ENCODE results near the gene GSK3A. TPM values are rescaled to one million over a fixed set of nuclear protein-coding genes. Genes with fewer than 3 reads are reported as not detected.
A peak's percentile ranks its signal among the peaks of the same experiment; 100 is the strongest.

Gene GSK3A
- total and polyA plus RNA-seq, 7 experiments from 2014 or later = 11.4 to 52.0 (median 30.6) TPM

GRCh38 chr19:42279155-42279901 is 36.9 kb upstream of the GSK3A start:
- Mint-ChIP-seq H3K27me3 (no peaks in the 10 kb centered on the region), H3K4me3 (peak overlapping the region in 7 of 10 donors; percentile 89 to 93 (median 91)), H3K9me3 (peaks cover 0 to 1% (median 0%) of the 10 kb centered on the region in 11 donors), H3K27ac (peak overlapping the region in 8 of 9 donors; percentile 91 to 96 (median 94)), H3K4me1 (peaks cover 32 to 60% (median 38%) of the 10 kb centered on the region in 7 donors), H3K36me3 (peaks cover 0 to 9% (median 2%) of the 10 kb centered on the region in 5 donors)
- POLR2A ChIA-PET = interaction anchor here (0.6 to 5.6 kb wide), 12 partner anchors 9 to 156 kb away, joined by 3 to 47 read pairs (median 4); partner anchors contain the start of genes CIC, GSK3A and POU2F2
- DNase-seq (no peak), ATAC-seq (no peak)
- Histone ChIP-seq H3K9me3 (ENCODE audit: control insufficient read depth in 2 of 3, low read length in 3 of 3) (no peaks in the 10 kb centered on the region), H3K4me3 (ENCODE audit: low read length) (peak overlapping the region; percentile 95), H3K36me3 (ENCODE audit: control insufficient read depth in 2 of 3, insufficient read depth in 3 of 3, low read length in 3 of 3) (peaks cover 0 to 16% (median 0%) of the 10 kb centered on the region in 3 experiments), H3K27ac (ENCODE audit: low read depth, low read length) (peak overlapping the region; percentile 88), H3K4me1 (ENCODE audit: control insufficient read depth in 2 of 2, insufficient read depth in 2 of 2, low read length in 2 of 2) (peaks cover 39 to 40% of the 10 kb centered on the region in 2 donors), H3K27me3 (ENCODE audit: control insufficient read depth in 2 of 2, insufficient read depth in 2 of 2, low read length in 2 of 2) (no peaks in the 10 kb centered on the region)
- CTCF ChIA-PET = interaction anchor here (1.1 to 3.2 kb wide), 15 partner anchors 9 to 177 kb away, joined by 3 to 25 read pairs (median 6); partner anchors contain the start of genes DEDD2, GSK3A and ZNF526
- intact Hi-C loops (cut with micrococcal nuclease) = no loop called here

DNA sequence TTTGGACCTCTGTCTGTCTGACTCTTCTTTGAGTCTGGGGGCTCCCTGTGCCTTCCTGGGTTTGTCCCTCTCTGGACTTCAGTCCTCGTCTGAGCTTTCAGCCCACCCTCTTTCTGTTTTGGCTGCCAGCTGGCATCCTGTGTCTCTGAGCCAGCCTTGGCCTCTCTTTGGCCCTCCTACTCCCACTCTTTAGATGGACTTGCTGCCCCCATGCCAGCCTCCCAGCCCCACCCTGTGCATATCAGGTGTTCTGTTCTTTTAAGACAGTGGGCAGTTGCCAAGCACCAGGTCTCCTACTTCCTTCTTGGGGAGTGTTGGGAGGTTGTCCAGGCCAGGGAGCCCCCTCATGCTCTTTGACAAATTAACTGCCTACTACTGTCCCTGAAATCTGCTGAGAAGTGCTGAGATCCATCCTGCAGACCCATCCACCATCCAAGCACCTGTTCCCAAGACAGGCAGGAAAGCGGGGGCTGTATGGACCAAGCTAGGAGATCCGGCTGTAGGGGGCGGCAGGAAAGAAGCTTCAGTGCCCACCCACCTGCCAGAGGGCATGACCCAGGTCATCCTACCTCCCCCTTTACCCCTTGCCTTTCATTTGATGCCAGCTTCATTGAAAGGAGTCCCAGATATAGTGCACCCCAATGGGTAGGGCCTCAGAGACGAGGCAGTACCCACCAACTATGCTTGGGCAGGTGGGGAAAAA is 36.2 kb upstream of the GSK3A start:
- no peaks in the 10 kb centered on the region for H3K27me3 Mint-ChIP-seq
- ATAC-seq (no peak), DNase-seq (no peak)
- peaks cover 0 to 1% (median 0%) of the 10 kb centered on the region in 11 donors for H3K9me3 Mint-ChIP-seq
- H3K36me3 ChIP-seq (ENCODE audit: control insufficient read depth in 2 of 3, insufficient read depth in 3 of 3, low read length in 3 of 3) = peaks cover 0 to 23% (median 0%) of the 10 kb centered on the region in 3 experiments
- no peak overlapping the region for H3K4me3 ChIP-seq (ENCODE audit: low read length)
- H3K36me3 Mint-ChIP-seq = peaks cover 0 to 9% (median 2%) of the 10 kb centered on the region in 5 donors
- no peaks in the 10 kb centered on the region for H3K27me3 ChIP-seq (ENCODE audit: control insufficient read depth in 2 of 2, insufficient read depth in 2 of 2, low read length in 2 of 2)
- H3K27ac ChIP-seq (ENCODE audit: low read depth, low read length) = peak overlapping the region; percentile 88
- H3K9me3 ChIP-seq (ENCODE audit: control insufficient read depth in 2 of 3, low read length in 3 of 3) = no peaks in the 10 kb centered on the region
- H3K4me3 Mint-ChIP-seq = peak overlapping the region in 7 of 10 donors; percentile 89 to 93 (median 91)
- intact Hi-C loops (cut with micrococcal nuclease) = no loop called here
- peak overlapping the region in 8 of 9 donors; percentile 54 to 96 (median 93) for H3K27ac Mint-ChIP-seq
- CTCF ChIA-PET = interaction anchor here (1.2 to 3.2 kb wide), 12 partner anchors 8 to 176 kb away, joined by 3 to 25 read pairs (median 8); partner anchors contain the start of genes DEDD2 and GSK3A
- peaks cover 32 to 60% (median 39%) of the 10 kb centered on the region in 7 donors for H3K4me1 Mint-ChIP-seq
- POLR2A ChIA-PET = interaction anchor here (0.7 to 5.6 kb wide), 5 partner anchors 8 to 146 kb away, joined by 3 to 47 read pairs (median 7); partner anchors contain the start of genes CIC, GSK3A and POU2F2
- H3K4me1 ChIP-seq (ENCODE audit: control insufficient read depth in 2 of 2, insufficient read depth in 2 of 2, low read length in 2 of 2) = peaks cover 39 to 40% of the 10 kb centered on the region in 2 donors

DNA sequence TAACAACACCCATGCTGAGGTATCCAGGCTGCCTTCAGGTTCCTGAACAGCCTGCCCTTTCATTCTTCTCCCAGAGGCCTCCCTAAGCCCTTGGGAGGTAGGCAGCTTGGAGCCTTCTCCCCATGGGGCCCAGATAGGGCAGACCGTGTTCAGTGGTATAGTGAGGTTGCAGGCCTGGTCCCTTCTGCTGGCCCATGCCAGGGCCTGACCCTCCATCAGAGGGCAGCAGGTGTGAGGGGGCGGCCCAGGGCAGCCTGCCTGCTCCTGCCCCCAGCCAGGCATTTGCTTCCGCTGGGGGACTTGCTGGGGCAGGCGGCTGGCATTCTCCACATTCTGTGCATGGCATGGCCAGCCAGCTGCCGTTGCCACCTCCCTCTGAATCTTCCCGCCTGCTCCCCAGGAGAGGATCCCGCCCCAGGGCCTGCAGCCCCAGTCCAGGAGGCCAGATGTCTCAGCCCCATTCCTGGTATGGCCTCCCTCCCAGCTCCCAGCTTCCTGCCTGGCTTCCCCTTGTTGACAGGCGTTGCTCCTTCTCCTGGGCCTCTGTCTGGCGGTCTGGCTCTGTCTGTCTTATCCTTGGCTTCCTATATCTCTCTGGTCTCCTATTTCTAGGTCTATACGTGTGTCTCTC is 35.5 kb upstream of the GSK3A start:
- Histone ChIP-seq H3K9me3 (ENCODE audit: control insufficient read depth in 2 of 3, low read length in 3 of 3) (no peaks in the 10 kb centered on the region), H3K27ac (ENCODE audit: low read depth, low read length) (no peak overlapping the region), H3K27me3 (ENCODE audit: control insufficient read depth in 2 of 2, insufficient read depth in 2 of 2, low read length in 2 of 2) (no peaks in the 10 kb centered on the region), H3K36me3 (ENCODE audit: control insufficient read depth in 2 of 3, insufficient read depth in 3 of 3, low read length in 3 of 3) (peaks cover 0 to 30% (median 0%) of the 10 kb centered on the region in 3 experiments), H3K4me1 (ENCODE audit: control insufficient read depth in 2 of 2, insufficient read depth in 2 of 2, low read length in 2 of 2) (peaks cover 36 to 37% of the 10 kb centered on the region in 2 donors), H3K4me3 (ENCODE audit: low read length) (no peak overlapping the region)
- H3K4me1 Mint-ChIP-seq = peaks cover 32 to 60% (median 42%) of the 10 kb centered on the region in 7 donors
- peak overlapping the region in 2 of 10 donors; percentile 18 to 20 for H3K4me3 Mint-ChIP-seq
- intact Hi-C loops (cut with micrococcal nuclease) = no loop called here
- ChIA-PET POLR2A (interaction anchor here (1.0 to 5.6 kb wide), 5 partner anchors 8 to 78 kb away, joined by 3 to 47 read pairs (median 4); partner anchors contain the start of genes CIC and GSK3A), CTCF (interaction anchor here (2.5 to 3.2 kb wide), 2 partner anchors 35 to 169 kb away, joined by 11 to 14 read pairs; partner anchors contain the start of gene GSK3A)
- peaks cover 0 to 1% (median 0%) of the 10 kb centered on the region in 11 donors for H3K9me3 Mint-ChIP-seq
- H3K27ac Mint-ChIP-seq = peak overlapping the region in 6 of 9 donors; percentile 47 to 96 (median 72)
- no peak for DNase-seq
- no peak for ATAC-seq
- peaks cover 0 to 12% (median 6%) of the 10 kb centered on the region in 5 donors for H3K36me3 Mint-ChIP-seq
- no peaks in the 10 kb centered on the region for H3K27me3 Mint-ChIP-seq

DNA sequence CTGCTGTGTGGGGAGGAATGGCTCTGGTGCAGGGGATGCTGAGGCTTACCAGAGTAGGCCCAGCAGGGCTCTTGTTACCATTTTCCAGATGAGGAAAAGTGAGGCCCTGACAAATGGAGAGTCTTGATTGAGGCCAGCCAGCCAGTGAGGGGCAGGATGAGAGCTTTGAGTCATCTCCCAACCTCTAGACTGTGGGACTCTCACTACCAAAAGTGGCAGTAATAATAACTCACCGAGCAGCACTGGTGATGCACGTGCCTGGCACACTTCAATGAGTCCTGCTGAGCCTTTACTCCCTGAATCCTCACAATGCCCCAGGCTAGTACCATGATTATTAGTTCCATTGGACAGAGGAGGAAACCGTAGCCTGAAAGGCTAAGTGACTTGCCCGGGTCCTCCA is 34.4 kb upstream of the GSK3A start:
- H3K4me1 ChIP-seq (ENCODE audit: control insufficient read depth in 2 of 2, insufficient read depth in 2 of 2, low read length in 2 of 2) = peaks cover 25 to 27% of the 10 kb centered on the region in 2 donors
- POLR2A ChIA-PET = interaction anchor here (1.0 to 4.3 kb wide), 3 partner anchors 15 to 77 kb away, joined by 3 to 22 read pairs (median 3); no protein-coding TSS in a partner anchor
- H3K4me1 Mint-ChIP-seq = peaks cover 32 to 54% (median 38%) of the 10 kb centered on the region in 7 donors

DNA sequence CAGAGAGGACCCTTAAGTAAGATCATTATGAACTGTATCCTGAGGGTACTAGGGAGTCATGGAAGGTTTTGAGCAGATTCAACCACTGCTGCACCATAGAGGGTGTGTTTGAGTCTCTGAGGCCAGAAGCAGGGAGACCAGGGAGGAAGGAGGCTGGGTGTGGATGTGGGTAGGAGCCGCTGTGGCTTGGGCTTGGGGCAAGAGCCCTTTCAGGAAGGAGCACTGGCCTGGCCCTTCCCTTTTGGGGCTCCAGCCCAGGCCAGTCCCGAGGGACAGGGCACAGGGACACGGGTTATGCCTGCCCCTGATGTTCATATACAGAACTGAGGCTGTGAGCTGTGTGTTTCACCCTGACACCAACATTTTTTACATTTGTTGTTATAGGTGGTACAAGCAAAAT is 33.9 kb upstream of the GSK3A start:
- H3K36me3 ChIP-seq (ENCODE audit: control insufficient read depth in 2 of 3, insufficient read depth in 3 of 3, low read length in 3 of 3) = peaks cover 0 to 40% (median 0%) of the 10 kb centered on the region in 3 experiments
- peak overlapping the region in 6 of 9 donors; percentile 3 to 78 (median 52) for H3K27ac Mint-ChIP-seq
- H3K4me1 Mint-ChIP-seq = peaks cover 37 to 54% (median 43%) of the 10 kb centered on the region in 7 donors
- peaks cover 24 to 25% of the 10 kb centered on the region in 2 donors for H3K4me1 ChIP-seq (ENCODE audit: control insufficient read depth in 2 of 2, insufficient read depth in 2 of 2, low read length in 2 of 2)
- H3K27me3 Mint-ChIP-seq = no peaks in the 10 kb centered on the region
- ATAC-seq = no peak
- no peak overlapping the region for H3K4me3 ChIP-seq (ENCODE audit: low read length)
- ChIA-PET CTCF (interaction anchor here (0.5 kb wide), 1 partner anchor 151 kb away, joined by 3 read pairs; no protein-coding TSS in a partner anchor), POLR2A (interaction anchor here (4.3 kb wide), 1 partner anchor 30 kb away, joined by 22 read pairs; no protein-coding TSS in a partner anchor)
- DNase-seq = no peak
- H3K27ac ChIP-seq (ENCODE audit: low read depth, low read length) = no peak overlapping the region
- intact Hi-C loops (cut with micrococcal nuclease) = no loop called here
- H3K9me3 Mint-ChIP-seq = no peaks in the 10 kb centered on the region
- peaks cover 0 to 14% (median 6%) of the 10 kb centered on the region in 5 donors for H3K36me3 Mint-ChIP-seq
- no peaks in the 10 kb centered on the region for H3K27me3 ChIP-seq (ENCODE audit: control insufficient read depth in 2 of 2, insufficient read depth in 2 of 2, low read length in 2 of 2)
- H3K4me3 Mint-ChIP-seq = peak overlapping the region in 5 of 10 donors; percentile 7 to 71 (median 11)
- no peaks in the 10 kb centered on the region for H3K9me3 ChIP-seq (ENCODE audit: control insufficient read depth in 2 of 3, low read length in 3 of 3)

More for the DNA sequence above, 34.4 kb upstream of the GSK3A start:
- no peak overlapping the region for H3K27ac ChIP-seq (ENCODE audit: low read depth, low read length)
- Mint-ChIP-seq H3K9me3 (no peaks in the 10 kb centered on the region), H3K36me3 (peaks cover 0 to 13% (median 6%) of the 10 kb centered on the region in 5 donors), H3K27me3 (no peaks in the 10 kb centered on the region), H3K27ac (peak overlapping the region in 4 of 9 donors; percentile 5 to 62 (median 40)), H3K4me3 (no peak overlapping the region)
- no peaks in the 10 kb centered on the region for H3K27me3 ChIP-seq (ENCODE audit: control insufficient read depth in 2 of 2, insufficient read depth in 2 of 2, low read length in 2 of 2)
- peaks cover 0 to 40% (median 0%) of the 10 kb centered on the region in 3 experiments for H3K36me3 ChIP-seq (ENCODE audit: control insufficient read depth in 2 of 3, insufficient read depth in 3 of 3, low read length in 3 of 3)
- DNase-seq (no peak), ATAC-seq (no peak)
- intact Hi-C loops (cut with micrococcal nuclease) = no loop called here
- H3K9me3 ChIP-seq (ENCODE audit: control insufficient read depth in 2 of 3, low read length in 3 of 3) = no peaks in the 10 kb centered on the region
- no peak overlapping the region for H3K4me3 ChIP-seq (ENCODE audit: low read length)
- CTCF ChIA-PET = interaction anchor here (0.5 kb wide), 1 partner anchor 151 kb away, joined by 3 read pairs; no protein-coding TSS in a partner anchor

Data from naive thymus-derived CD4-positive, alpha-beta T cell (primary cell).